IMR-90 (cell line): ENCODE measurements around the gene KRT9. TPM values are rescaled to one million over a fixed set of nuclear protein-coding genes. Genes with fewer than 3 reads are reported as not detected.

Experiments used
- ATAC-seq: fragments of 200-7000 bp; cut with Tn5 transposase; 2 replicates; pipeline ENCODE4 v1.9.1; 2020; ENCODE audit warnings: low read depth, mild to moderate bottlenecking, moderate library complexity
- BruUV-seq: library from RNA; stranded (reverse); fragments of 400-500 nt; replicated peaks from 2 replicates; lab custom pipeline; 2021; lab: Mats Ljungman, UMichigan
- CTCF ChIA-PET: fragments of 300-600 bp; formaldehyde crosslinking; extraction: SDS; loops from one replicate; lab custom pipeline; 2021; ENCODE audit warnings: antibody characterized with exemption; lab: Yijun Ruan, JAX
- POLR2A ChIA-PET: fragments of 300-600 bp; sonication (Branson Sonifier 250); formaldehyde crosslinking; loops from one replicate; lab custom pipeline; 2022; ENCODE audit warnings: antibody characterized with exemption; ENCODE audit not compliant: unreplicated experiment; lab: Charles Lee
- DNase-seq: peaks from one replicate; pipeline ENCODE4 v3.0.0; 2013
- H2AFZ ChIP-seq: replicated peaks from 2 replicates; pipeline ENCODE3; 2013; ENCODE audit warnings: low read length, mild to moderate bottlenecking; ENCODE audit not compliant: poor library complexity
- H2AK5ac ChIP-seq: 2 replicates; pipeline ENCODE4 v1.6.1; 2013; ENCODE audit warnings: low read depth, low read length, inconsistent platforms
- H2AK9ac ChIP-seq: replicated peaks from 2 replicates; pipeline ENCODE3; 2013; ENCODE audit warnings: mild to moderate bottlenecking, low read depth, low read length, moderate library complexity; ENCODE audit not compliant: poor library complexity
- H2BK120ac ChIP-seq: 2 replicates; pipeline ENCODE4 v1.6.1; 2013; ENCODE audit warnings: low read depth, low read length, inconsistent platforms
- H2BK15ac ChIP-seq: 3 replicates; pipeline ENCODE4 v1.6.1; 2013; ENCODE audit warnings: low read depth, low read length, inconsistent platforms
- H2BK20ac ChIP-seq: 2 replicates; pipeline ENCODE4 v1.6.1; 2013; ENCODE audit warnings: low read depth, mild to moderate bottlenecking, inconsistent platforms, low read length, moderate library complexity
- H2BK5ac ChIP-seq: 2 replicates; pipeline ENCODE4 v1.6.1; 2013; ENCODE audit warnings: mild to moderate bottlenecking, low read depth, low read length, inconsistent platforms; ENCODE audit not compliant: poor library complexity, severe bottlenecking
- H3K14ac ChIP-seq: replicated peaks from 2 replicates; pipeline ENCODE4 v1.6.1; 2013; ENCODE audit warnings: low read depth, low read length, inconsistent platforms
- H3K18ac ChIP-seq: 2 replicates; pipeline ENCODE4 v1.6.1; 2013; ENCODE audit warnings: low read depth, low read length, control low read depth
- H3K23ac ChIP-seq: 2 replicates; pipeline ENCODE4 v1.6.1; 2013; ENCODE audit warnings: low read depth, low read length, inconsistent platforms
- H3K27ac ChIP-seq: 2 replicates; pipeline ENCODE4 v1.5.1; 2013; ENCODE audit warnings: mild to moderate bottlenecking, control low read depth, low read length; ENCODE audit not compliant: insufficient read depth
- H3K27me3 ChIP-seq: 2 replicates; pipeline ENCODE4 v1.6.1; 2013; ENCODE audit warnings: low read length; ENCODE audit not compliant: control insufficient read depth, insufficient read depth
- H3K36me3 ChIP-seq: 2 replicates; pipeline ENCODE4 v1.6.1; 2013; ENCODE audit warnings: low read length, mixed read lengths; ENCODE audit not compliant: control insufficient read depth, insufficient read depth
- H3K4ac ChIP-seq: 2 replicates; pipeline ENCODE4 v1.6.1; 2013; ENCODE audit warnings: low read depth, low read length, inconsistent platforms
- H3K4me1 ChIP-seq: 2 replicates; pipeline ENCODE4 v1.6.1; 2013; ENCODE audit warnings: low read length, mixed read lengths; ENCODE audit not compliant: control insufficient read depth, insufficient read depth
- H3K4me2 ChIP-seq: 2 replicates; pipeline ENCODE4 v1.6.1; 2013; ENCODE audit warnings: low read depth, mild to moderate bottlenecking, control low read depth, low read length, moderate library complexity
- H3K4me3 ChIP-seq: 2 replicates; pipeline ENCODE4 v1.5.1; 2013; ENCODE audit warnings: low read depth, mild to moderate bottlenecking, control low read depth, low read length, moderate library complexity; ENCODE audit not compliant: insufficient read depth
- H3K56ac ChIP-seq: 2 replicates; pipeline ENCODE4 v1.6.1; 2013; ENCODE audit warnings: low read length, inconsistent platforms; ENCODE audit not compliant: insufficient read depth; ENCODE audit errors: extremely low read depth
- H3K79me1 ChIP-seq, 2 experiments: 2 replicates each; pipeline ENCODE4 v1.6.1; 2013; ENCODE audit warnings: low read length in 2 of 2, inconsistent platforms in 1 of 2, low read depth in 1 of 2
- H3K9ac ChIP-seq: 2 replicates; pipeline ENCODE4 v1.6.1; 2013; ENCODE audit warnings: low read depth, low read length, control low read depth
- H3K9me1 ChIP-seq: 2 replicates; pipeline ENCODE4 v1.6.1; 2013; ENCODE audit warnings: low read length, inconsistent platforms; ENCODE audit not compliant: insufficient read depth
- H3K9me3 ChIP-seq: 2 replicates; pipeline ENCODE4 v1.6.1; 2013; ENCODE audit warnings: low read length; ENCODE audit not compliant: control insufficient read depth, insufficient read depth
- H4K20me1 ChIP-seq: 2 replicates; pipeline ENCODE4 v1.6.1; 2013; ENCODE audit warnings: low read length, inconsistent platforms; ENCODE audit not compliant: insufficient read depth
- H4K5ac ChIP-seq: 2 replicates; pipeline ENCODE4 v1.6.1; 2013; ENCODE audit warnings: mild to moderate bottlenecking, low read depth, low read length, control low read depth
- H4K8ac ChIP-seq, 2 experiments: 2 replicates each; pipeline ENCODE4 v1.6.1; 2013; ENCODE audit warnings: low read depth in 2 of 2, low read length in 2 of 2, control low read depth in 1 of 2, inconsistent platforms in 1 of 2
- H4K91ac ChIP-seq: 2 replicates; pipeline ENCODE4 v1.6.1; 2013; ENCODE audit warnings: low read depth, low read length, inconsistent platforms; ENCODE audit not compliant: insufficient read depth
- CEBPB ChIP-seq: IDR thresholded peaks from 2 replicates; pipeline ENCODE4 v1.6.1; 2012; ENCODE audit warnings: low read depth, low read length, improper control_type of control experiment
- FOS ChIP-seq: fragments of 150-350 bp; IDR thresholded peaks from 2 replicates; pipeline ENCODE4 v1.6.1; 2016; ENCODE audit warnings: low read depth, low read length
- NFE2L2 ChIP-seq: fragments of 150-350 bp; IDR thresholded peaks from 2 replicates; pipeline ENCODE4 v1.6.1; 2016; ENCODE audit warnings: low read depth, mild to moderate bottlenecking, low read length
- SMC3 ChIP-seq: fragments of 150-350 bp; IDR thresholded peaks from 2 replicates; pipeline ENCODE4 v1.6.1; 2016; ENCODE audit warnings: low read depth, mild to moderate bottlenecking, antibody characterized with exemption, low read length, moderate library complexity
- WGBS, 2 experiments: methylation state at CpG; one replicate each; pipeline versions ENCODE4 v1.1.5 to v1.1.7; 2013; ENCODE audit warnings: missing lambda C conversion rate in 2 of 2; ENCODE audit not compliant: insufficient read length in 1 of 2; ENCODE audit errors: extremely low coverage in 2 of 2; 5-methylcytosine and 5-hydroxymethylcytosine counted together
- dilution Hi-C: fragments of 300-500 bp; cut with HindIII; formaldehyde crosslinking; loops from one replicate; pipeline ENCODE4 v1.14.3; 2018; ENCODE audit warnings: low sequenced_read_pairs; ENCODE audit not compliant: unreplicated experiment
- in situ Hi-C: fragments of 300-500 bp; cut with MboI; formaldehyde crosslinking; loops from 3 replicates; pipeline ENCODE4 v1.14.3; 2019; ENCODE audit warnings: low sequenced_read_pairs, inconsistent platforms, mixed read lengths
- intact Hi-C: fragments of 100-400 bp; cut with micrococcal nuclease; formaldehyde crosslinking; loops from 2 replicates; pipeline ENCODE4 v1.10.0; 2022
- polyA plus RNA-seq, 3 experiments: library from polyadenylated mRNA; depleted of rRNA; stranded (reverse); fragments of >200 nt; gene quantifications; 2 replicates each; pipeline ENCODE4 v1.2.3, GENCODE V29; 2012; ENCODE audit warnings: low replicate concordance in 1 of 3
- total RNA-seq: library from RNA; depleted of rRNA; stranded (reverse); fragments of >200 nt; gene quantifications from 2 replicates; pipeline ENCODE4 v1.2.3, GENCODE V29; 2012

Gene KRT9
- total and polyA plus RNA-seq, 2 of the 4 experiments (the other 2 are of a cell fraction): not detected

- H4K8ac ChIP-seq: no peak overlapping the region
- H3K9me3 ChIP-seq: peaks cover 8% of the 10 kb centered on the region
- H2AK9ac ChIP-seq: no peak overlapping the region
- H3K23ac ChIP-seq: no peak overlapping the region
- no peak overlapping the region for H3K9ac ChIP-seq
- H4K20me1 ChIP-seq: no peaks in the 10 kb centered on the region
- H2BK5ac ChIP-seq: no peak overlapping the region
- H3K9me1 ChIP-seq: no peaks in the 10 kb centered on the region
- no peak overlapping the region for H2AK5ac ChIP-seq
- H2AFZ ChIP-seq: no peak overlapping the region
- no peak overlapping the region for H4K5ac ChIP-seq
- H3K18ac ChIP-seq: no peak overlapping the region
- H3K27ac ChIP-seq: no peak overlapping the region
- H2BK20ac ChIP-seq: no peak overlapping the region
- no peak overlapping the region for H3K4ac ChIP-seq
- dilution Hi-C loops (no loop called here), in situ Hi-C loops (no loop called here), intact Hi-C loops (no loop called here)
- no peak overlapping the region for H3K14ac ChIP-seq
- ChIA-PET POLR2A (no interaction called here), CTCF (interaction anchor here (0.7 kb wide), 1 partner anchor 33 kb away, joined by 3 read pairs; no protein-coding TSS in a partner anchor)
- H3K36me3 ChIP-seq: no peaks in the 10 kb centered on the region
- H3K4me1 ChIP-seq: no peaks in the 10 kb centered on the region
- H3K4me2 ChIP-seq: no peak overlapping the region
- no peak overlapping the region for H3K56ac ChIP-seq
- no TSS peak for BruUV-seq
- no peaks in the 10 kb centered on the region for H3K79me1 ChIP-seq
- TF ChIP-seq SMC3 (no peak), CEBPB (no peak), FOS (no peak), NFE2L2 (no peak)
- no peak for ATAC-seq
- H3K27me3 ChIP-seq: peaks cover 34% of the 10 kb centered on the region
- H2BK15ac ChIP-seq: no peak overlapping the region
- DNase-seq: no peak
- no peak overlapping the region for H4K91ac ChIP-seq
- H2BK120ac ChIP-seq: no peak overlapping the region
- no CpG with 5 or more reads among the region's 2 CpGs for WGBS, 2 experiments
- no peak overlapping the region for H3K4me3 ChIP-seq
These were observed 30.7 kb upstream of the KRT9 start for GRCh38 chr17:41602524-41602923.
